HAP-1 (cell line): ENCODE measurements around the gene GYPC.

Experiments
- DNase-seq, 2 experiments: peaks; one replicate each; pipeline ENCODE4 v3.0.0-alpha.2; 2016 to 2020; ENCODE audit warnings: low spot score in 2 of 2
- H3K27me3 ChIP-seq: fragments of 250-450 bp; sonication (Bioruptor Pico); 2 replicates; pipeline ENCODE4 v1.5.1; 2020; ENCODE audit warnings: low read depth, mild to moderate bottlenecking, moderate library complexity
- H3K36me3 ChIP-seq: fragments of 250-450 bp; sonication (Bioruptor Pico); replicated peaks from 2 replicates; pipeline ENCODE4 v1.5.1; 2020; ENCODE audit warnings: mild to moderate bottlenecking
- H3K4me1 ChIP-seq: fragments of 250-450 bp; sonication (Bioruptor Pico); 2 replicates; pipeline ENCODE4 v1.5.1; 2020; ENCODE audit warnings: mild to moderate bottlenecking
- H3K4me3 ChIP-seq: fragments of 250-450 bp; sonication (Bioruptor Pico); 2 replicates; pipeline ENCODE4 v1.5.1; 2020; ENCODE audit warnings: mild to moderate bottlenecking, moderate library complexity
- H3K9me3 ChIP-seq: fragments of 250-450 bp; sonication (Bioruptor Pico); 2 replicates; pipeline ENCODE4 v1.5.1; 2020; ENCODE audit warnings: mild to moderate bottlenecking, moderate library complexity
- in situ Hi-C: fragments of 300-500 bp; cut with MboI; formaldehyde crosslinking; loops from 3 replicates; pipeline ENCODE4 v1.14.3; 2020; ENCODE audit warnings: low sequenced_read_pairs, inconsistent platforms, mixed read lengths

GYPC gene

DNA sequence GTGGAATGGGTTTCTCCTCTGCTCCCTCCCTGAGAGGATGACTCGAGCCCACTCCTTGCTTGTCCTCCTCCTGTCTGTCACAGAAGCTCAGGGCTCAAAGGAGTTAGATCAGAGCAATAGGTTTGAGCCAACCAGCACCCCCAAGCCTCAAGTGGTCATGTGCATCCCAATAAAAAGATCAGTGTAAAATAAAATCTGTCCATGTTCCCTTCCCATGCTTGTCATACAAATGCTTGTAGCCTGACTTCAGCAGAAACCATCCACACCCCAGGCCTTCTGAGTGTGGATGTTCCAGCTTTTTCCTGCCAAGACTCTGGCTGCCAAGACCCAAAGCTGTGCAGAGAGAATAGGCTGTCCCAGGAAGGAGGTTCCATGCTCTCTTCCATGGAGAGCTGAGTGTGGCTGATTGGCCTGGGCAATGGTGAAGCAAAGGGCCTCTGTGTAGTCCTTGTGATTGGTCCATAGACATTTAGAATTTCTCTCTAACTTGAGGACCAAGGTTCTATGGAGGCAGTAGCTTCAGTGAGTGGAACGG, 67.4 kb downstream of the GYPC start:
- Histone ChIP-seq H3K27me3 (no peaks in the 10 kb centered on the region), H3K9me3 (no peaks in the 10 kb centered on the region; the same call in 1 of the 2 replicates), H3K4me3 (no peak overlapping the region), H3K36me3 (no peaks in the 10 kb centered on the region), H3K4me1 (no peaks in the 10 kb centered on the region)
- no peak for DNase-seq
- in situ Hi-C loops: no loop called here

- Histone ChIP-seq H3K27me3 (no peaks in the 10 kb centered on the region), H3K4me1 (no peaks in the 10 kb centered on the region), H3K4me3 (no peak overlapping the region), H3K9me3 (no peaks in the 10 kb centered on the region; the same call in 1 of the 2 replicates), H3K36me3 (no peaks in the 10 kb centered on the region)
- no peak for DNase-seq
- in situ Hi-C loops: no loop called here
Observed at GRCh38 chr2:126725580-126725979, 69.6 kb downstream of the GYPC start.

DNA sequence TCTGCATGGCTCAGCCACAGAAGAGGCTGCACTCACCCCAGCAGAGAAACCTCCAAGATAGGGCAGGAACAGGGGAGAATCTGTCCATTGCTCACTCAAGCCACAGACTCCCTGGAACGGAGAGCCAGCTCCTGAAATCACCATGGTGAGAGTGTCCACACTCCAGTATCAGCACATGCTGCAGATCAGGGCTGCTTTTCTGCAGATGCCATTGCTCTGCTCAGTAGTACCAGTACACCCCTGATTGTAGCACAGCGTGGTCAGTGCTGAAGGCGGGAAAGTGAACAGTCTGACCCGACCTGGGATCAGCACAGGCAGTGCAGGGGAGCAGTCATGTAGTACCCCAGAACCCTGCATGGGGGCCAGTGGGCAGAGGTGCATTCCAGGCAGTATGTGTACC, 73.9 kb downstream of the GYPC start:
- Histone ChIP-seq H3K4me3 (no peak overlapping the region), H3K9me3 (no peaks in the 10 kb centered on the region; the same call in 1 of the 2 replicates), H3K27me3 (no peaks in the 10 kb centered on the region), H3K36me3 (no peaks in the 10 kb centered on the region), H3K4me1 (no peaks in the 10 kb centered on the region)
- DNase-seq: no peak
- in situ Hi-C loops: no loop called here

DNA sequence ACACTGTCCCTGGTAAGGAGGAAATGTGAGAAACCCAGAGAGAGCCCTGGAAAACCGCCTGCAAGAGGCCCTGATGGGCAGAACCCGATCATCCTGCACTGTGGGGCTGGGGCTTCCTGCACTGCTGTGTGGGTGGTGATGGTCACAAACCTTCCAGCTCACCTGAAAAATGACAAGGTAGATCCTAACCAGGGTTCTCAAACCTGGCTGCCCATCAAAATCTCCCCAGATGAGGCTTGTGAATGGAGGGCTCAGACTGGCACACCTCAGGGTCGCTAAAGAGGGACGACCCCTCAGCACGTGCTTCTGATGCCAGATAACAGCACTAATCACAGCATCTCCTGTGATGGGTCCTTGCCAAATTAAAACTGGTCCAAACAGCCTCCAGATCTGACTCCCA, 74.7 kb downstream of the GYPC start:
- in situ Hi-C loops: no loop called here
- DNase-seq: no peak
- no peaks in the 10 kb centered on the region; the same call in 1 of the 2 replicates for H3K9me3 ChIP-seq
- no peaks in the 10 kb centered on the region for H3K27me3 ChIP-seq
- H3K4me3 ChIP-seq: no peak overlapping the region
- no peaks in the 10 kb centered on the region for H3K36me3 ChIP-seq
- H3K4me1 ChIP-seq: no peaks in the 10 kb centered on the region

DNA sequence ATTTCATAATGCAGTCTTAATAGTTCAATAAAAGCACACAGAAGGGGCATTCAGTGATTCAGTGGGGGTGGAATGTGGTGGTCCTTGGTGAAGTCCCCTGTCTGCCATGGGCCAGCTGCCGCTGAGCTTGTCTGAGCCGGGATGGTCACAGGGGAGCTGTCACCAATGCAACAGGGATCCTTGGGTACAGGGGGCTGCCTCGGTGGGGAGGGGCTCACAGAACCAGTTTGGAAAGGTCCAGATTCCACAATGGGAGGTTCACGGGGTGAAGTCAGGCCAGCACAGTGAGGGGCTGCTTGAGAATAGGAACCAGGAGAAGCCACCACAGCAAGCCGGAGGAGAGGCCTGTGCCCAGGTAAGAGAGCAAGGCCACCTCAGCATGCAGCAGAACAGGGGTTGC, 75.4 kb downstream of the GYPC start:
- no peak for DNase-seq
- Histone ChIP-seq H3K4me1 (no peaks in the 10 kb centered on the region), H3K4me3 (no peak overlapping the region), H3K27me3 (no peaks in the 10 kb centered on the region), H3K36me3 (no peaks in the 10 kb centered on the region), H3K9me3 (no peaks in the 10 kb centered on the region; the same call in 1 of the 2 replicates)
- in situ Hi-C loops: no loop called here

DNA sequence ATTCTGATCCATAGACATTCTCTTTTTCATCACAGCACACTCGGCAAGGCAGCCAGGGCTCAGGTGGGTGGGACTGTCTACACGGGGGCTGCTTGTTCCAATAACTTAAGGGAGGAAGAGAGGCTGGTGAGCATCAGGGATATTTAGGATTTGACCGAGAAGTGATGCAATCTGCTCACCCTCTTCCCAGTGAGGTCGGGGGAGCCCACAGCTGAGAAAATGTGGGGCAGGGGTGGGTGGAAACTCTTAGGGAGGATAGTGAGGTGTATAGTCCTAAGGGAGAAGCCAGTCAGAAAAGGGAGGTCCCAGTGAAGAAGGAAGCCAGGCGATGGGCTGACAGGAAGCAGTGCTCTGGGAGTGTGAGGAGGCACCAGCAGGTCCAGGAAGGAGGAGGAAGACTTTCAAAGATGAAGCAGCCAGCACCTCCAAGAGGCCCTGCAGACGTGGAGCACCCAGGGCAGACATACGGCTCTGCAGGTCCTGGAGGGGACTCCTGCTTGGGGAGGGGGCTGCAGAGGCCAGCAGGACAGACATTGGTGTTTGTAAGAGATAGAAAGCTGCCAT, 76.8 kb downstream of the GYPC start:
- Histone ChIP-seq H3K4me3 (no peak overlapping the region), H3K36me3 (no peaks in the 10 kb centered on the region), H3K4me1 (no peaks in the 10 kb centered on the region), H3K9me3 (no peaks in the 10 kb centered on the region), H3K27me3 (no peaks in the 10 kb centered on the region)
- in situ Hi-C loops: no loop called here
- no peak for DNase-seq

DNA sequence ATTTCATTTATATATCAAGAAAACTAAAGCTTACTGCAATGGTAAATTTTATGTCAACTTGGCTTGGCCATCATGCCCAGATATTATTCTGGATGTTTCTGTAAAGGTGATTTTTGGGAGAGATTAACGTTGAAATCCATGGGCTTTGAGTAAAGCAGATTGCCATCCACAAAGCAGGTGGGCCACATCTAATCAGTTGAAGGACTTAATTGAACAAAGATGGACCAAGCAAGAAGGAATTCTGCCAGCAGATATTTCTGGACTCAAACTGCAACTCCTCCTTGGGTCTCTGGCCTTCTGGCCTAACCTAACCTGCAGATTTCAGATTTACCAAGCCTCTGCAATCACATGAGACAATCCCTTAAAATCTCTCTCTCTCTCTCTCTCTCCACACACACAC, 77.8 kb downstream of the GYPC start:
- H3K27me3 ChIP-seq: no peaks in the 10 kb centered on the region
- no peaks in the 10 kb centered on the region for H3K4me1 ChIP-seq
- in situ Hi-C loops: no loop called here
- no peak for DNase-seq
- no peaks in the 10 kb centered on the region for H3K9me3 ChIP-seq
- H3K36me3 ChIP-seq: no peaks in the 10 kb centered on the region
- no peak overlapping the region for H3K4me3 ChIP-seq

DNA sequence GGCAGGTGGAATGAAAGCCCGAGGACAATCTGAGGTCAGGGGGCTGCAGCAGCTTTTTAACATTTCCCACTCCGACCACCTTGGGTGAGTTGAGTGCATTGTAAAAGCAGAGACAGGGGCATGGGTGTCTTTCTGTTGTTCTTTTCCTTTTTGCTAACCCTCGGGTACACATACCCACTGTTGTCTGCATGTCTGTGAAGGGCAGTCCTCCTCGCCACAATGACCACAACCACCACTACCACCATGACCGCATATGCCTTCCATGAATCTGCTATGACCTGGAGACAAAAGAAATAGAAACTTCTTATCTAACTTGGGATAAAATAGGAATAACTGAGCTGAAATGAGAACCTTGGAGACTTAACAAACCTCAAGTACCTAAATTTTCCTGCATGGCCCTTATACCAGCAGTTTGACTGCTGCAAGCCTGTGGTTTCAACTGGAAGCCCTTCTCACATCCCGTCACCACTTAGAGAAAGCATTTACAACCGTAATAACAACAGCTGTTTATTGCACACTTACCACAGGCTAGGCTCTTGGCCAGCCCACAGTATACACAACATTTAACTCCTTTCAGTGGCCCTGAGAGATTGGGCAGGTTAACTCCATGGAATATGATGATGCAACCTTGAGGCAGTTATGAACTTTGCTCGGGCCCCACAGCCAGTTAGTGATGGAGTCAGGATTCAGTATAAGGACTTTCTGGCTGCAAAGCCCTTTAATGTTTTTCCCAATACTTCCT, 80.3 kb downstream of the GYPC start:
- Histone ChIP-seq H3K9me3 (no peaks in the 10 kb centered on the region), H3K4me3 (no peak overlapping the region), H3K36me3 (no peaks in the 10 kb centered on the region), H3K27me3 (no peaks in the 10 kb centered on the region), H3K4me1 (no peaks in the 10 kb centered on the region)
- in situ Hi-C loops: no loop called here
- DNase-seq: no peak

- no peaks in the 10 kb centered on the region for H3K27me3 ChIP-seq
- no peaks in the 10 kb centered on the region for H3K4me1 ChIP-seq
- no peaks in the 10 kb centered on the region for H3K9me3 ChIP-seq
- no peaks in the 10 kb centered on the region for H3K36me3 ChIP-seq
- in situ Hi-C loops: no loop called here
- no peak for DNase-seq
- no peak overlapping the region for H3K4me3 ChIP-seq
Observed at GRCh38 chr2:126739141-126739540, 83.2 kb downstream of the GYPC start.

GRCh38 chr2:126744640-126745039, 88.7 kb downstream of the GYPC start:
- in situ Hi-C loops: no loop called here
- Histone ChIP-seq H3K4me1 (no peaks in the 10 kb centered on the region), H3K9me3 (no peaks in the 10 kb centered on the region), H3K4me3 (no peak overlapping the region), H3K36me3 (no peaks in the 10 kb centered on the region), H3K27me3 (no peaks in the 10 kb centered on the region)
- no peak for DNase-seq
